LNCaP clone FGC (cell line): ENCODE results near the gene IBA57.

Experiments
- DNase-seq: peaks from one replicate; pipeline ENCODE4 v3.0.0-alpha.2; 2011; ENCODE audit warnings: low read depth
- H3K4me3 ChIP-seq: 2 replicates; pipeline ENCODE4 v1.5.1; 2011; ENCODE audit warnings: mild to moderate bottlenecking, low read depth, low read length, control low read depth
- CTCF ChIP-seq: IDR thresholded peaks from 2 replicates; pipeline ENCODE4 v1.5.1; 2012; ENCODE audit warnings: mild to moderate bottlenecking; ENCODE audit not compliant: control insufficient read depth, insufficient read depth; ENCODE audit errors: extremely low read depth

IBA57 gene

GRCh38 chr1:228148935-228149405 is 16.6 kb upstream of the IBA57 start:
- no peak for DNase-seq
- H3K4me3 ChIP-seq = no peak overlapping the region
- TF ChIP-seq CTCF = no peak

- H3K4me3 ChIP-seq = no peak within 1 kb of the TSS
- DNase-seq = no peak
- no peak for TF ChIP-seq CTCF
These were observed 16.0 kb upstream of the IBA57 start, which contains the start of gene GJC2 for GRCh38 chr1:228149406-228150119. GJC2 (plus strand) TSS chr1:228149930; CDS start chr1:228157759, 7,829 bp downstream.

GRCh38 chr1:228150120-228150460 is 15.5 kb upstream of the IBA57 start:
- no peak for TF ChIP-seq CTCF
- no peak for DNase-seq
- H3K4me3 ChIP-seq = no peak overlapping the region

- no peak for DNase-seq
- no peak overlapping the region for H3K4me3 ChIP-seq
These were observed 15.0 kb upstream of the IBA57 start for GRCh38 chr1:228150461-228151179.

GRCh38 chr1:228151180-228151925 is 14.3 kb upstream of the IBA57 start:
- TF ChIP-seq CTCF = no peak
- DNase-seq = no peak
- no peak overlapping the region for H3K4me3 ChIP-seq

More at GRCh38 chr1:228150461-228151179, 15.0 kb upstream of the IBA57 start:
- TF ChIP-seq CTCF = no peak

- no peak for TF ChIP-seq CTCF
These were observed 13.3 kb upstream of the IBA57 start for GRCh38 chr1:228152097-228152917.

More at GRCh38 chr1:228152097-228152917, 13.3 kb upstream of the IBA57 start:
- no peak overlapping the region for H3K4me3 ChIP-seq
- DNase-seq = no peak
